GM10266 (cell line): ENCODE data around the gene PSMD13.

ENCODE experiments used
- DNase-seq: peaks from one replicate; pipeline ENCODE4 v3.0.0; 2012; ENCODE audit errors: extremely low spot score
- TF ChIP-seq, protein P1 (sequence below): IDR thresholded peaks from 2 replicates; pipeline ENCODE4 v1.5.1; 2012; ENCODE audit warnings: mild to moderate bottlenecking, low read depth; ENCODE audit not compliant: control insufficient read depth, insufficient read depth; ENCODE audit errors: missing control alignments

Gene PSMD13

DNA sequence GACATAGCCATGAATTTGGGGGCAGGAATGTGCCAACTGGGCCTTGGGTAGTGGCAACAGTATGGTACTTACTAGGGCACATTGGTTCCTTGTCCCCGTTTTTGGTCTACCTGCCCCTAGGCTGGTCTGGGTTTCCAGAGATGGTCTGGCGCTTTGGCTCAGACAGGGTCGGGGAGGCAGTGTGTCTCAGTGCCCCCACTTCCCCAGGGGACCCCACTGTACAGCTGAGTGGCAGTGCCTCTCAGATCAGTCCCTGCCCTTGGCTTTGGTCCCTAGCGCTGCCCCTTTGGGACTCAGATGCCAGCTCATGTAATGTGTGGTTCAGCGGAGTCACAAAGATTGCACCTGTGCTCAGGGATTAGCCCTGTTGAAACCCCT lies 26.0 kb upstream of the PSMD13 start:
- no peak for DNase-seq
- TF ChIP-seq, protein P1, sequence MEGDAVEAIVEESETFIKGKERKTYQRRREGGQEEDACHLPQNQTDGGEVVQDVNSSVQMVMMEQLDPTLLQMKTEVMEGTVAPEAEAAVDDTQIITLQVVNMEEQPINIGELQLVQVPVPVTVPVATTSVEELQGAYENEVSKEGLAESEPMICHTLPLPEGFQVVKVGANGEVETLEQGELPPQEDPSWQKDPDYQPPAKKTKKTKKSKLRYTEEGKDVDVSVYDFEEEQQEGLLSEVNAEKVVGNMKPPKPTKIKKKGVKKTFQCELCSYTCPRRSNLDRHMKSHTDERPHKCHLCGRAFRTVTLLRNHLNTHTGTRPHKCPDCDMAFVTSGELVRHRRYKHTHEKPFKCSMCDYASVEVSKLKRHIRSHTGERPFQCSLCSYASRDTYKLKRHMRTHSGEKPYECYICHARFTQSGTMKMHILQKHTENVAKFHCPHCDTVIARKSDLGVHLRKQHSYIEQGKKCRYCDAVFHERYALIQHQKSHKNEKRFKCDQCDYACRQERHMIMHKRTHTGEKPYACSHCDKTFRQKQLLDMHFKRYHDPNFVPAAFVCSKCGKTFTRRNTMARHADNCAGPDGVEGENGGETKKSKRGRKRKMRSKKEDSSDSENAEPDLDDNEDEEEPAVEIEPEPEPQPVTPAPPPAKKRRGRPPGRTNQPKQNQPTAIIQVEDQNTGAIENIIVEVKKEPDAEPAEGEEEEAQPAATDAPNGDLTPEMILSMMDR, result no peak

DNA sequence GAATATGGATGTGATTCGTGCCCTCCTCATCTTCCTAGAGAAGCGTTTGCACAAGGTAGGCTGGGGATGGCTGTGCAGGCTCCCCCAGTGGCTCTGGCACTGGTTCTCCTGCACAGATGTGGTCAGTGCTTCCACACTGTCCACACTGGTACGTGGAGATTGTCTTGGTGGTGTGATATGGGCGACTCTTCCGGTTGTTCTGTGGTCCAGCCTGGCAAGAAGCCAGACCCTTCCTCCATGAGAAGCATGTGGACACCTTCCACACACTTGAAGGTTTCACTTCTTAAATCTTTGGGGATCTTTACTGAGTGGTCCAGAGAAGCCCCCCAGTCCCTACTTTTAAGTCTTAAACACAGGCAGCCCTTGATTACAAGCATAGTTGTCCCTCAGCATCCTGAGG lies 25.5 kb upstream of the PSMD13 start:
- TF ChIP-seq, protein P1, result no peak
- DNase-seq, result no peak

DNA sequence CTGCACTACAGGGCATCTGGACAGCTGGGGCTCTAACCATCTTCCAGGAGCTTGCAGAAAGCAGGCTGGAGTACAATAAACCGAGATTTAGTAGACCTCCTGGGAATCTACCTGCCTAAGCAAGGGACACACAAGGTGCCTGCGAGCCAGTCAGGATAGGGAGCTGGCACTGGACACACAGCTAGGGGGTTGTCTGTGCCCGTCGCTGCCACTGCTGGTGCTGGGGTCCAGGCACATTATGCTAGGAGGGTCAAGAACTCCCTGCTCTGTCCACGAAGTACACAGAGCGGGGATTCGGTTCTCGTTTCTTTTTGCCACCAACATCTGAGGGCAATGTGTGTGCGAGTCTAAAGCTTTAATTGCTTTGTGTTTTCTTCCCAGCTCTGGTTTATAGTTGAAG lies 25.0 kb upstream of the PSMD13 start:
- DNase-seq, result no peak

DNA sequence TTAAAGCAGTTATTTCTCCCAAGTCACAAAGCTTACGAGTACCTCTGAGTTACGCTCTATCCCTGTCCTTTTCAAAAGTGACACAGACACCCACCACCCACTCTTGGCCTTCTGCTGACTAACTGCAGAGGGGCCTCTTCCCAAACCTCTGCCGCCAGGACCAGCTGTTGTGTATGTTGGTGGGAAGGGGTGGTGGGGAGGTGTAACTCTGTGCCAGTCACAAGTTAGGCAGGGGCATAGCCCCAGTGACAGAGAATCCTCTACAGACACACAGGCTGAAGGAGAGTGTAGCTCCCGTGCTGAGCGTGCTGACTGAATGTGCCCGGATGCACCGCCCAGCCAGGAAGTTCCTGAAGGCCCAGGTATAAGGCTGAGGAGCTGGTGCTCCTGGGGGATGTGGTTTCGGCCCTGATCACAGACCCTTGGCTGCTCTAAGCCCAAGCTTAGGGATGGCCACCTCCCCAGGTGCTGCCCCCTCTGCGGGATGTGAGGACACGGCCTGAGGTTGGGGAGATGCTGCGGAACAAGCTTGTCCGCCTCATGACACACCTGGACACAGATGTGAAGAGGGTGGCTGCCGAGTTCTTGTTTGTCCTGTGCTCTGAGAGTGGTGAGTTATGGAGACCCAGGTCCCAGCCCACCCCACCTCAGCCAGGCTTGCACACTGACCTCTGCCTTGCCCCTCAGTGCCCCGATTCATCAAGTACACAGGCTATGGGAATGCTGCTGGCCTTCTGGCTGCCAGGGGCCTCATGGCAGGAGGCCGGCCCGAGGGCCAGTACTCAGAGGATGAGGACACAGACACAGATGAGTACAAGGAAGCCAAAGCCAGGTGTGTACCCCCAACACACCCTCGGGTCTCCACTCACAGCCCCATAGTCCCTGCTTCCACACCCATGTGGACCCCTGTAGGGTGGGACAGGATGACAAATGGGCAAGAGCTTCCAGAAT lies 24.4 kb upstream of the PSMD13 start:
- TF ChIP-seq, protein P1, result no peak
- DNase-seq, result no peak

More for the DNA sequence above, 25.0 kb upstream of the PSMD13 start:
- TF ChIP-seq, protein P1, result no peak

DNA sequence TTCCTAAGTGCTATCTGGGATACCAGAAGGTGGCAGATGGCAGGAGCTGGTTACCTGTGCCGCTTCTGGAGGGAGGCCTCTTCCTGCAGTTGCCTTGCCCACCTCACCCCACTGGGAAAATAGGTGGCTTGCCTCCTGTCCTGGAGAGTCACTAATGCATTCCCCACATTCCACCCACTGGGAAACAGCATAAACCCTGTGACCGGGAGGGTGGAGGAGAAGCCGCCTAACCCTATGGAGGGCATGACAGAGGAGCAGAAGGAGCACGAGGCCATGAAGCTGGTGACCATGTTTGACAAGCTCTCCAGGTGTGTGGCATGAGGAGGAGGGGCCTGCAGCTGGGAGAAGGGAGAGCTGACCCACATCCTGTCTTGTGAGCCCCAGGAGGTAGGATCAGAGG lies 23.7 kb upstream of the PSMD13 start:
- TF ChIP-seq, protein P1, result no peak
- no peak for DNase-seq

DNA sequence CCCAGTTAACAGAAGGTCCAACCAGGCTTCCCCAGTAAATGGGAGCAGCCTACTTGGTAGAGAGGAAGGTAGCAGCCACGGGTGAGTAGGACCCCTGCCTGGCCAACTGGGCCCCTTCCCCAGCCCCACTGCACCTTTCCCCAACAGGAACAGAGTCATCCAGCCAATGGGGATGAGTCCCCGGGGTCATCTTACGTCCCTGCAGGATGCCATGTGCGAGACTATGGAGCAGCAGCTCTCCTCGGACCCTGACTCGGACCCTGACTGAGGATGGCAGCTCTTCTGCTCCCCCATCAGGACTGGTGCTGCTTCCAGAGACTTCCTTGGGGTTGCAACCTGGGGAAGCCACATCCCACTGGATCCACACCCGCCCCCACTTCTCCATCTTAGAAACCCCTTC lies 22.7 kb upstream of the PSMD13 start:
- TF ChIP-seq, protein P1, result no peak
- no peak for DNase-seq

DNA sequence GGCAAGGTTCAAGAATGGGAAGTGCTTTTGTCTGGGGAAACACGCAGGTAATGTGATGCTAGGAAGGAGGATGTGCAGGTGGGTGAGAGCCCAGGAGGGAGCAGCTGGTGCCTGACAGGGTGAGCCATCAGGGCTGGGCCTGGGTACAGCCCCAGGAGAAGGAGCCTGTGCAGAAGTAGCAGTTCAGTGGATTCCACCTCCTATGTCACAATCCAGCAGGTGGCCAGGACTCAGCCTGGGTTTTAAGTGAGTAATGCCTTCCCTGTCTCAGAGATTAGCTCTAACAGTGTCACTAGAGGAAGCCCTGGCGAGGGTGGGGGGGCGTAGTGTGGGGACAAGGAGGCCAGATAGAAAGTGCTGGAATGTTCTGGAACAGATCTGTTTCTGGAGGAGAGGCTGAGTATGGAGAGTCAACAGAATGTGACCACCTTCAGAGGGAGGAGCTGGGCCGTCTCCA lies 21.2 kb upstream of the PSMD13 start:
- TF ChIP-seq, protein P1, result no peak
- DNase-seq, result no peak
